Stimulated activated CD8-positive, alpha-beta memory T cell treated with anti-CD3 and anti-CD28 coated beads, Interleukin-12 subunit alpha, Interleukin-12 subunit beta, amount 100 ng/mL, for 1 hour (primary cell): Measurements from ENCODE around the gene TNFSF13B.
"Not testable (repeated sequence)": the region's sequence is repeated elsewhere in the genome, so short reads cannot be mapped to it uniquely, and the experiment has no call there.

ENCODE experiments used
- DNase-seq: peaks from one replicate; pipeline ENCODE4 v3.0.0-alpha.2; 2020; ENCODE audit warnings: low read depth

TNFSF13B gene

DNA sequence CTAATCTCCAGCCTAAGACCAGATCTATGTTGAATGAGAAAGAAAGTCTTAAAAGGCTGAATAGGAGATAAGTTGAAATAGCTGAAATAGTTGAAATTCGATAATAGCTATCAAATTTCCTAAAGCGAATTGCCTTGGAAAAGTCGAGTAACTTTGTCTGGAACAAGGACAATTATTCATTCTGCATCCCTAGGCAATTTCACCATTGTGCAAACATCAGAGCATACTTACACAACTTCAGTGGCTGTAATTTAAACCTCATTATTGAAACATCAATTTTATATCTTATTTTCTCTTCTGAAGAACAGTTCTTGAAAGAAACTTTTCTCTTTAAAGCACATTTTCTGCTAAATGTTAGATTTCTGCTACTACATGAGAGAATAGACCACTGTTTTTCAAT, 13.6 kb downstream of the TNFSF13B start:
- DNase-seq, result no peak

DNA sequence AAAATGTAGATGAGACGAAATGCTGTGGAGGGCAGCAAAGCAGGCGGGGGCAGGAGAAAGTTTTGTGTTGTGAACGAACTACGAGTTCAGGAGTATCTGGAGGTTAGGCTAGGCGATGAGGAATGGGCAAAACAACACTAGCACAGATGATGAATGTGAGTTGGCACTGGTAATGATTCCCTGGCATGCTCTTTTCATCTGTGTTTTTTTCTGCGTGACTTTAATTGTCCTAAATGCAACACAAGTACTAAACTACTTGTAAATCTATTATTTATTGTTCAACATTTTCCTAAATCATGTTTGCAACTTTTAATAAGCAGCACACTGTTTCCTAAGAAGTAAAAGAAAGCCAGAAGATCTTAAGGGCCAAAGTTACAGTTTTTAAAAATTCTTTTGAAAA, 19.2 kb downstream of the TNFSF13B start:
- DNase-seq, result no peak

- DNase-seq, result no peak
These were observed 20.3 kb downstream of the TNFSF13B start for GRCh38 chr13:108289819-108290218.

- DNase-seq, result no peak
These were observed 27.6 kb downstream of the TNFSF13B start for GRCh38 chr13:108297114-108297513.

DNA sequence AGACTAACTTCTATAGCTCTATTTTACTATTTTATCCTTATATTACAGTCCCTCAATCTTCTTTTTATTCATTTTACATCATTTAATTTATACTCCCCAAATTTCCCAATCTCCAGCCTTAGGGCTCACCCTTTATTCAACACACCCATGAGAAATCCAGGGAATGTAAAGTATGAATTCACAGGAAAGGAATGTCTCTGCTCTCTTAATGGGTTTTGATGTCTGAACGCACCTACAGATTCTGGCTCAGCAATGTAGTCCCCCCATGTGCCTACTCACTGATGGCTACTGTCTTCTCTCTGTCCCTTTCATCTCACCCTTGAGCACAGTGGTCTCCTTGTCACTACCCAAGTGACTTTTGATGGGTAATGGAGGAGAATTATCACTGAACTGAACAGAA, 32.8 kb downstream of the TNFSF13B start:
- DNase-seq, result no peak

DNA sequence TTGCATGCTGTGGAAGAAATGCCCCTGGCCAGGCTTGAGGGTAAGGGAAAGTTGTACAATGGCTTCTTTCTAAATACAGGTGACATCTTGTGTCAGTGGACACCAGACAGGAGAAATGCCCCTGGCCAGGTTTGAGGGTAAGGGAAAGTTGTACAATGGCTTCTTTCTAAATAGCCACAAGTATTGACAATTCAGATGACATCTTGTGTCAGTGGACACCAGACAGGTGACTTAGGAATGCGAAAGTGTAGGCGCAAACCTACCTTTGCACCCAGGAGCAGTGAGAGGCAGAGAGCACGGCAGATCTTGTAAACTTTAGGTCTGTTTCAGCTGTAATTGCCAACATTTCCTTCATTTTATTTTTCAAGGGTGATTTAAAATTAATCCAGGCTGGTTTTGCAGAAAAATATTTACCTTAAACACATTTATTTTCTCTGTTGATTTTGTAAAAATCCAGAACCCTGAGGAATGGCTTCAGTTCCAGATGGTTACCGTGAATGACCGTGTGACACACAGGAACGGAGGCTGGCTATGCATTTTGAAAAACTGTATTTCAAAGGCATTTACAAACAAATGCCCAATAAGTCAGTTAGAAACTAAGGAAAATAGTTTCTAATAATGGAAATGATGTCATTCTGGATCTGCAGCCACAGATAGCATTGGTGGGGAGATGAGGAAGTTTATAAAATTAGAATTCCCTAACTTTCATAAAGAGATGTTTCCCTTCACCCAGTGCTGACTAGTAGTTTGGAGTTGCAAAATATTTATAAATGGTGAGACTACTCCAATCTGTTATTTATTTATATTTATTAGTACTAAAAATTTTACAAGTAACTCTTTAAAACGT, 34.9 kb downstream of the TNFSF13B start:
- no peak for DNase-seq

DNA sequence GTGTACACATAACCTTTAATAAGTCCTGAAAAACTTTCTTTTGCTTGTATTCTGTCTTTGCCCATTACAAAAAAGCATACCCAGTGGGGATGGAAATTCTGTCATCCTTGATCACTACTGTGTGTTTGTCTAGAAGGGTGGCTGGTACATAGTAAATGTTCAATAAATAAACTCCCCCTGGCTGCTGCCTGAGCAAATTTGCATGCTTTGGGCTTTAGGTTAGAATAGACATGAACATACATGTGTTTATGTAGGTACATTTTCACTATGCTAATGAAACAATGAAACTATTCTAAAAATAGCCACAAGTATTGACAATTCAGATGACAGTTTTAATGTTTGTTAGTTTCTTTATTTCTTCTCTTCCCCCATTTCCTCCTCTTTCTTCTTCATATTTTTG, 36.1 kb downstream of the TNFSF13B start:
- DNase-seq, result no peak

- DNase-seq, result no peak
These were observed 37.3 kb downstream of the TNFSF13B start for GRCh38 chr13:108306860-108307259.

GRCh38 chr13:108311596-108311995, 42.1 kb downstream of the TNFSF13B start:
- not testable (repeated sequence) for DNase-seq

GRCh38 chr13:108313382-108313781, 43.9 kb downstream of the TNFSF13B start:
- DNase-seq, result no peak

DNA sequence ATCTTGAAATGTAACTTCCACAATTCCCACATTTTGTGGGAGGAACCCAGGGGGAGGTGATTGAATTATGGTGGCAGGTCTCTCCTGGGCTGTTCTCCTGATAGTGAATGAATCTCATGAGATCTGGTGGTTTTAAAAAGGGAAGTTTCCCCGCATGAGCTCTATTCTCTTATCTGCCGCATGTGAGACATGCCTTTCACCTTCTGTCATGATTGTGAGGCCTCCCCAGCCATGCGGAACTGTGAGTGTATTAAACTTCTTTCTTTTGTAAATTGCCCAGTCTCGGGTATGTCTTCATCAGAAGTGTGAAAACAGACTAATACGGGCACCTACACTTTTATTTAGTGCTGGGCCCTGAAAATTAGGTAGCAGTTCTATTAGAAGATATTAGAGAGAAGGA, 45.8 kb downstream of the TNFSF13B start:
- no peak for DNase-seq

- DNase-seq, result no peak
These were observed 46.5 kb downstream of the TNFSF13B start for GRCh38 chr13:108315991-108316390.

- DNase-seq, result no peak
These were observed 46.9 kb downstream of the TNFSF13B start for GRCh38 chr13:108316413-108316812.

DNA sequence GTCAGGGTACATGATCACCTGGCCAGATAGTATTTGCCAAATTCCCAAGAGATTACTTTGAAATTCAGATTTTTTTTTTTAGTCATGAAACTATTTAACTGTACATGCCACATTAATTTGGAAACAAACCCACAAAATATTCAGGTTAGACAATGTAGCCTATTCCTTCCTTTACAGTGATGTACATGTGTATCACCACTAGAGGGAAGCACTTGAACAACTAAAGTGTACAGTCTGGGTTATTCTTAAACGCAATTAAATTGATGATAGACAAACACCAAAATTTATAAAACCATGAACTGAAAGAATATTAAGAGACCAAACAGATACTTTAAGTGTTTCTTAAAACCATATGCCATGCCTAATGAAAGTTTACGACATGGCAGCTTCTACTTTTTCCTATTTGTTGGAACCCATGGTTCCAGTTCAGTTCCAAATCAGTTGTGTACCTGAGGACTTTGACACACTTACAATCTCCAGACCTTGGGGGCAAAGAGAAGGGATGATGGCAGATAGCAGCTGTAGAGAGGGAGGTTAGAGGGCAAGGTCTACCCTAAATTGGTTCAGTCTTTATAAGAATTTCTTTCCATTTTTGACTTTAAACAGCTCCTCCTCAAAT, 52.8 kb downstream of the TNFSF13B start:
- no peak for DNase-seq

GRCh38 chr13:108323031-108323430, 53.5 kb downstream of the TNFSF13B start:
- DNase-seq, result no peak

DNA sequence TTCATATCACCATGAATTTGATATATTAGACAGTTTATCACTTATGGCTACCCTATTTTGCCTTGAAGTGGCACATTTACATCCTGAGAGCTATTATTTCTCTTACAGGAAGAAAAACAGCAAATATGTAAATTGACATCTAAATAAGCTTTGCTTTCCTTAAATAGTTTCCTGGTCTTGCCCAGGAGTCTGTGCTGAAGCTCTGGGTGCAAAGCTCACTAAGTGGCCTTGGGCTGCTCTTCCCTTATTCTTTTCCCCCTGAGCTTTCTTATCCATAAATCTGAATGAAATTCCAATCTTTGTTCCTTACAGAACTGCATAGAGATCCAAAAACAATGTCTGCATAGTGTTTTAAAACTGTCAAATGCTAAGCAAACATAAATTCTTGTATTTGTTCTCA, 56.3 kb downstream of the TNFSF13B start:
- no peak for DNase-seq

- no peak for DNase-seq
These were observed 56.8 kb downstream of the TNFSF13B start for GRCh38 chr13:108326309-108326708.

DNA sequence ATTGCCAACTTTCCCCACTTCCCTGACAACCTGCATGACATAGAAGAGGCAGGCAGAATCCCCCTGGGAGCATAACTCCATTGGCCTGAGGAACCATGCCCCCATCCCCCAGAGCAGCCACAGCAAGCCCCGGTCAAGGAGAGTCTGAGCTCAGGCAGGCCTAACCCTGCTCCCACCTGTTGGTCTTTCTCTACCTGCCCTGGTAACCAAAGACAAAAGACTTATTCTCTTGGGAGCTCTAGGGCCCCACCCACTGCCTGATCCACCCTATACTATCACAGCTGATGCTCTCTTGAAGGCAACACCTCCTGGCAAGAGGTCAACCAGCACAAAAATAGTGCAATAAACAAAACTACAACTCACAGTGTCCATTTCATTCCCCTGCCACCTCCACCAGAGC, 59.3 kb downstream of the TNFSF13B start:
- no peak for DNase-seq

GRCh38 chr13:108332791-108333190, 63.3 kb downstream of the TNFSF13B start:
- no peak for DNase-seq

DNA sequence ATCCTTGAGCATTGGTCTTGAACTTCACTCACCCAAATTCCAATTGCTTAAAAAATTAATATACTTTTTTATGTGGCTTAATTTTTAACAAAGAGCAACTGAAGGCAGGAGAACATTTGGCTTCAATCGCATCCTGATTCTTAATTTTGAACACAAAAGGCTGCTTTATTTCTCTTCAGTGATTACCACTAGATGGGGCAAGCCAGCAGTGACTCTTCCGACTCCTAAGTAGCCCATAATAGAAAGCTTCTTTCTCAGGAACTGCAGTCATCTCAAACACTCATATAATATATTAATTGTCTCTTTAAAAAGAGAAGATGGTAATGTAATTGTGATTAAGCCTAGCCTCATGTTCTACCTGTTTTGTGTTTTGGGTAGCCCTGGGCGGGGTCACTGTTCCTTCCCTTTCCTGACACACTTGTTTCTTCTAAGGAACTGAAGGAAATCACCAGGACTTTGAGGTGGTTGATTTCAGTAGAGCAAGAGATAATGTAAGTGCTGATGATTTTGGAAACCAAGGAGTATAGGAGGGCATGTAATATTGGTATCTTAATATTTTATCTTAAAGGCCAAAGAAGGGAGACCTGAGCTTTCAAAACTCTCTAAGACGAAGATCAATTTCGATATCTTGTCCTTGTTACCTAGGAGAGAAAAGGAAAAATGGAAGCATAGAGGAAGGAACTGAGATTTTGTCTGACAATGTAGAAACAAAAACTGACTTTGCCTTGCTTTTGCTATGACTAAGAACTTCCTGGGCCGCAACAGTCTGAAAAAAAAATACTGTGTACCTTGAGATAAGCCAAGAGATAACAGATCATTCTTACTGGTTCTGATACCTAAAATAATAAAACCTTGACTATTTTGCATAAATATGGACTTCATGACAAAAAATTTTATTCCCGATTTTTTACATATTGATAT, 73.1 kb downstream of the TNFSF13B start:
- DNase-seq, result no peak

DNA sequence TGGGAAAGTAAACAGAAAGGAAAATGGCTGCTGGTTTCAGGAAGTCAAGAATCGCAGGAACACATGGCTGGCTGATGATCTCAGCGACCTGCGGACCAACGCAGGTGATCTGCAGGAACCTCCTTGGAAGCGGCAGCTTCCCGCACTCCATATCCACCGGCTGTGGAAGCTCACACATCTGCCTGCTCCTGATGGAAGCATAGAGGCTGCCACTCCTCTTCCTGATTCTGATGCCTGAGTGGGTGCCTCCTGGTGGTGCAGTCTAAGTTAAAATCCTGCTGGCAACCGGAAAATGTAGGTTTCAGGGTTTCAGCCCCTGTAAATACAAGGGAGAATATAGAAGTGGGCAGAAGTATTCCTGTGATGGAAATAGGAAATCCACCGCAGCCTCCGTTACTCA, 75.5 kb downstream of the TNFSF13B start:
- DNase-seq, result no peak

GRCh38 chr13:108346376-108346775, 76.9 kb downstream of the TNFSF13B start:
- DNase-seq, result no peak

GRCh38 chr13:108349269-108349668, 79.8 kb downstream of the TNFSF13B start:
- DNase-seq, result no peak
